H1 (cell line): ENCODE measurements around the gene KRT75. TPM values are rescaled to one million over a fixed set of nuclear protein-coding genes. Genes with fewer than 3 reads are reported as not detected.

Experiments
- CBX5 ChIP-seq: fragments of 300-800, 300-1000 bp; sonication (generic); IDR thresholded peaks from 2 replicates; pipeline ENCODE4 v1.7.1; 2016; ENCODE audit warnings: antibody characterized with exemption, low read length, low read depth
- CHD7 ChIP-seq: fragments of 300-600 bp; sonication (generic); IDR thresholded peaks from 2 replicates; pipeline ENCODE4 v1.7.1; 2012; ENCODE audit warnings: low read length, moderate library complexity, mild to moderate bottlenecking, inconsistent platforms; ENCODE audit not compliant: insufficient replicate concordance
- POLR2A ChIP-seq, 2 experiments: IDR thresholded peaks; 1 replicate in 1 of 2; 2 replicates in 1 of 2; pipeline ENCODE4 v1.6.1; 2011; ENCODE audit warnings: low read depth in 2 of 2, low read length in 2 of 2, mild to moderate bottlenecking in 2 of 2; ENCODE audit errors: control extremely low read depth in 1 of 2
- SP1 ChIP-seq: IDR thresholded peaks from 2 replicates; pipeline ENCODE4 v1.6.1; 2011; ENCODE audit warnings: low read depth, low read length
- polyA plus RNA-seq, 7 experiments: library from polyadenylated mRNA; depleted of rRNA in 3 of 7; stranded (reverse) in 5 of 7; unstranded in 2 of 7; fragments of >200 nt in 5 of 7; fragments of 200-250 nt in 2 of 7; gene quantifications; 1 replicate in 5 of 7; 2 replicates in 1 of 7; 4 replicates in 1 of 7; pipeline versions ENCODE4 v1.2.1 to v1.2.3, GENCODE V29; 2011 to 2013; ENCODE audit warnings: missing spikeins in 2 of 7, mixed read lengths in 2 of 7
- total RNA-seq: library from RNA; stranded (reverse); fragmentation: NEBNext Ultra II Directional; extraction: Animal tissue kit (Norgen Biotek cat#: 25700); gene quantifications from 2 replicates; pipeline ENCODE4 v1.2.1, GENCODE V29; 2021

Gene KRT75
- total and polyA plus RNA-seq, 2 of the 8 experiments (the other 6 are each of a cell fraction or from before 2014, with no cell fraction given): not detected

- TF ChIP-seq CHD7 (no peak), CBX5 (no peak), SP1 (no peak), POLR2A (IDR thresholded peaks at IDR 0.05; ENCODE audit: control extremely low read depth in 1 of 2, low read depth in 2 of 2, low read length in 2 of 2) (no peak)
Measured at GRCh38 chr12:52445876-52446275, 11.7 kb upstream of the KRT75 start (continued).
